Stimulated activated CD8-positive, alpha-beta memory T cell treated with anti-CD3 and anti-CD28 coated beads, Interleukin-12 subunit alpha, Interleukin-12 subunit beta, amount 100 ng/mL, for 24 hours (primary cell): Measurements from ENCODE around the gene PCCA.

Source experiments
- DNase-seq: peaks from one replicate; pipeline ENCODE4 v3.0.0-alpha.2; 2020; ENCODE audit errors: extremely low read depth

PCCA gene

GRCh38 chr13:100432611-100433010 lies 343.7 kb downstream of the PCCA start:
- no peak for DNase-seq

GRCh38 chr13:100433475-100433874 lies 344.6 kb downstream of the PCCA start:
- no peak for DNase-seq

GRCh38 chr13:100434010-100434763 lies 345.3 kb downstream of the PCCA start:
- DNase-seq: no peak

GRCh38 chr13:100436099-100436498 lies 347.2 kb downstream of the PCCA start:
- no peak for DNase-seq

GRCh38 chr13:100438059-100438788 lies 349.3 kb downstream of the PCCA start:
- no peak for DNase-seq

GRCh38 chr13:100439247-100439970 lies 350.5 kb downstream of the PCCA start:
- no peak for DNase-seq

GRCh38 chr13:100440751-100441425 lies 352.0 kb downstream of the PCCA start:
- no peak for DNase-seq

- DNase-seq: no peak
Measured at GRCh38 chr13:100442095-100442832, 353.4 kb downstream of the PCCA start.

GRCh38 chr13:100443278-100443997 lies 354.5 kb downstream of the PCCA start:
- DNase-seq: no peak

GRCh38 chr13:100443998-100444328 lies 355.1 kb downstream of the PCCA start:
- DNase-seq: no peak

- no peak for DNase-seq
Measured at GRCh38 chr13:100447831-100448230, 358.9 kb downstream of the PCCA start.

GRCh38 chr13:100451923-100452322 lies 363.0 kb downstream of the PCCA start:
- DNase-seq: no peak

- no peak for DNase-seq
Measured at GRCh38 chr13:100454876-100455275, 366.0 kb downstream of the PCCA start.

- no peak for DNase-seq
Measured at GRCh38 chr13:100458673-100459072, 369.8 kb downstream of the PCCA start.

- no peak for DNase-seq
Measured at GRCh38 chr13:100459747-100460146, 370.9 kb downstream of the PCCA start.

- DNase-seq: no peak
Measured at GRCh38 chr13:100460266-100460665, 371.4 kb downstream of the PCCA start.

GRCh38 chr13:100460791-100461190 lies 371.9 kb downstream of the PCCA start:
- DNase-seq: no peak

- no peak for DNase-seq
Measured at GRCh38 chr13:100461309-100462030, 372.6 kb downstream of the PCCA start.

- no peak for DNase-seq
Measured at GRCh38 chr13:100464006-100464405, 375.1 kb downstream of the PCCA start.

- no peak for DNase-seq
Measured at GRCh38 chr13:100465558-100465957, 376.7 kb downstream of the PCCA start.
